Body of pancreas (tissue), 4 donors: Measurements from ENCODE around the gene THADA.

ENCODE experiments used
- POLR2A ChIP-seq, 3 donors: fragments of 450-650 bp; IDR thresholded peaks; one replicate each; pipeline ENCODE4 v1.6.1; 2016; ENCODE audit warnings: antibody characterized with exemption in 3 of 3, mild to moderate bottlenecking in 2 of 3
- TF ChIP-seq, protein P1 (sequence below), 7 experiments: fragments of 450-650 bp in 4 of 7; fragments of 200-600 bp in 3 of 7; sonication (generic) in 3 of 7; IDR thresholded peaks; one replicate each; pipeline ENCODE4 v1.5.1; 2016 to 2019; ENCODE audit warnings: antibody characterized with exemption in 7 of 7

GRCh38 chr2:43458014-43458628, 137.7 kb downstream of the THADA start:
- no peak for TF ChIP-seq POLR2A (IDR thresholded peaks at IDR 0.05)
- TF ChIP-seq, protein P1, sequence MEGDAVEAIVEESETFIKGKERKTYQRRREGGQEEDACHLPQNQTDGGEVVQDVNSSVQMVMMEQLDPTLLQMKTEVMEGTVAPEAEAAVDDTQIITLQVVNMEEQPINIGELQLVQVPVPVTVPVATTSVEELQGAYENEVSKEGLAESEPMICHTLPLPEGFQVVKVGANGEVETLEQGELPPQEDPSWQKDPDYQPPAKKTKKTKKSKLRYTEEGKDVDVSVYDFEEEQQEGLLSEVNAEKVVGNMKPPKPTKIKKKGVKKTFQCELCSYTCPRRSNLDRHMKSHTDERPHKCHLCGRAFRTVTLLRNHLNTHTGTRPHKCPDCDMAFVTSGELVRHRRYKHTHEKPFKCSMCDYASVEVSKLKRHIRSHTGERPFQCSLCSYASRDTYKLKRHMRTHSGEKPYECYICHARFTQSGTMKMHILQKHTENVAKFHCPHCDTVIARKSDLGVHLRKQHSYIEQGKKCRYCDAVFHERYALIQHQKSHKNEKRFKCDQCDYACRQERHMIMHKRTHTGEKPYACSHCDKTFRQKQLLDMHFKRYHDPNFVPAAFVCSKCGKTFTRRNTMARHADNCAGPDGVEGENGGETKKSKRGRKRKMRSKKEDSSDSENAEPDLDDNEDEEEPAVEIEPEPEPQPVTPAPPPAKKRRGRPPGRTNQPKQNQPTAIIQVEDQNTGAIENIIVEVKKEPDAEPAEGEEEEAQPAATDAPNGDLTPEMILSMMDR (IDR thresholded peaks at IDR 0.05), result no peak
